GM18505 (cell line): ENCODE data around the gene KCNT1.

Source experiments
- ATAC-seq: cut with Tn5 transposase; IDR thresholded peaks from one replicate; pipeline ENCODE4 v1.9.1; 2021; ENCODE audit not compliant: unreplicated experiment
- POLR2A ChIP-seq: IDR thresholded peaks from 4 replicates; pipeline ENCODE4 v1.6.1; 2011; ENCODE audit warnings: borderline replicate concordance; ENCODE audit not compliant: insufficient read depth, insufficient read length; ENCODE audit errors: extremely low read depth

The KCNT1 gene

DNA sequence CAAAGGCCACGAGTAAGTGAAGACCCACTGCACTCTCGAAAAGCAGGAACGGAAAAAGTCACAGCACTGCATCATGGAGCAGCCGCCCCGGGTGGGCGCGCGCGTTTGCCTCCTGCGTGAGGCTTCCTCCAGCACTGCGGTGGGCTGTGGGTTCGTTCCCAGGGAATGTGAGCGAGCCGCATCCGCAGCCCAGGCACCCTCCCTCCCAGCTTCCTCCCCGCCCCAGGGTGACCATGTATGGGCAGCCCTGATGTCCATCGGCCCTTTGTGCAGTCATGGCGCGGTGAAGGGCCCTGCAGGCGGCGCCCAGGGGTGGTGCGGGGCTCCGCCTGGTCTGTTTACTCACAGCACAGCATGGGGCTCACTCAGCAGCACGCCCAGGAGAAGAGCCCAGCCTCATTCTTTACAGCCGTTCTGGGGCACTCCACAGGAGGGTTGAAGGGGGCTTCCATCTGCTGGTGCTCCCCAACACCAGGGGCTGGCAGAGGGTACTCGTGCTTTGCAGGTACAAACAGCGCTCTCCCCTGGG lies 32.7 kb downstream of the KCNT1 start:
- ATAC-seq, result no peak
- no peak for TF ChIP-seq POLR2A

DNA sequence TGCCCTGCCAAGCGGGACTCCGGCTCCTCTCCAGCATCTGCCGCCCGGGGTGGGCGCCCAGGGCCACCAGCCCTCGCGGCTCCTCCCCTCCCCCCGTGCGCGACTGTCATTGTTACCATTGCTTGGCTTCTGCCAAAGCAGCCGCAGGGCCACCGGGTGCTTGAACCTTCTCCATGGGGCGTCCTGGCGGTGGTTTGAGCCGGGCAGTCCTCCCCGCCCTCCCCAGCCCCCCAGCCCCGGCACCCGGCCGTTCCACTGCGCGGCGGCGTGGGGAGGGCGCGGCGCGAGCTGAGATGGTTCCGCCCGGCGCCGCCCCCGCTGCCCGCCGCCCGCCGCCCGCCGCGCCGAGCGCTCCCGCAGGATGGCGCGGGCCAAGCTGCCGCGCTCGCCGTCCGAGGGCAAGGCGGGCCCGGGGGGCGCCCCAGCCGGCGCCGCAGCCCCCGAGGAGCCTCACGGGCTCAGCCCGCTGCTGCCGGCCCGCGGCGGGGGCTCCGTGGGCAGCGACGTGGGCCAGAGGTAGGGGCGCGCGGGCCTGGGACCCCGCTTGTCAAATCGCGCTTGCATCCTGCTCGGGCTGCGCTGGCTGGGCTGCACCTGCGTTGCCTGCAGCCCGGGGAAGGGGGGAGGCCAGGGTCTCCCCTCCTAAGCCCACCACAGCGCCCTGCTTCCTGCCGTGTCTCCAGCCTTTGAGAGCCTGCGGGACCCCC lies 34.4 kb downstream of the KCNT1 start:
- ATAC-seq, result no peak
- TF ChIP-seq POLR2A, result no peak

DNA sequence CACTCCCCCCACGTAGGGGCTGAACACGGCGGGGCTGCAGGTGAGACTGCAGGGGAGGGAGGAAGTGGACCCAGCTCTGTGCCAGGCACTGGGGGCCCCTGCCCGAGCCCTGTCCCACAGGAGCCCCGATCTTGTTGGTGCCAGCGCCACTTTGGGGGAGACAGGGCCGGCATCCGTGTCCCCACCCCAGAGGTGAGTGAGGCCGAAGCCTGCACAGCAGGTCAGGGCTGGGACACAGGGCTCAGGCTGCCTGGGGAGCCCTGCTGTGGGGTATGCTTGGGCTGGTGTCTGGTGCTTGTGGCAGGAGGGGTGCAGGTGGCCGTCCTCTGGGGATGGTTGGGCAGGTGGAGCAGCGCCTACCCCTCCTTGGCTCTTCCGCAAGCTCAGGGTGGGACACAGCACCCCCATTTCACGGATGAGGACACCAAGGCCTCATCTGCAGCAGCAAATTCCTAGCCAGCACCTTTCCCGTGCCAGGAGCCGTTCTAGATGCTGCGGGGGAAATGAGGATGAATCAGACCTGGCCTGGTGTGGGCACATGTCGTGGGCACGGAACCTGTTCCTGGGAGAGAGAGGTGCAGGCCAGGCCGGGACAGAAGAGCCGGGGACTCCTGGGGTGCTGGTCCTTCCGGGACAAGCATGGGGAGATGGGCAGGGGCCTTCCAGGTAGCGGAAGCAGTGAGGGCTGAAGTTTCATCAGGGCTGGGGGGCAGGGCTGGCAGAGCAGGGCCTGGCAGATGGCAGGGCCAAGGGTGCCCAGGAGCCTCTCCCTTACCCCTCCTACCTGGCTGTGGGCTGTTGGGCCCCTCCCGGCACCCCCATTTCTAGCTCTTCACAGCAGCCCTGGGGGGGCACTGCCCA lies 35.2 kb downstream of the KCNT1 start:
- no peak for ATAC-seq
- no peak for TF ChIP-seq POLR2A

DNA sequence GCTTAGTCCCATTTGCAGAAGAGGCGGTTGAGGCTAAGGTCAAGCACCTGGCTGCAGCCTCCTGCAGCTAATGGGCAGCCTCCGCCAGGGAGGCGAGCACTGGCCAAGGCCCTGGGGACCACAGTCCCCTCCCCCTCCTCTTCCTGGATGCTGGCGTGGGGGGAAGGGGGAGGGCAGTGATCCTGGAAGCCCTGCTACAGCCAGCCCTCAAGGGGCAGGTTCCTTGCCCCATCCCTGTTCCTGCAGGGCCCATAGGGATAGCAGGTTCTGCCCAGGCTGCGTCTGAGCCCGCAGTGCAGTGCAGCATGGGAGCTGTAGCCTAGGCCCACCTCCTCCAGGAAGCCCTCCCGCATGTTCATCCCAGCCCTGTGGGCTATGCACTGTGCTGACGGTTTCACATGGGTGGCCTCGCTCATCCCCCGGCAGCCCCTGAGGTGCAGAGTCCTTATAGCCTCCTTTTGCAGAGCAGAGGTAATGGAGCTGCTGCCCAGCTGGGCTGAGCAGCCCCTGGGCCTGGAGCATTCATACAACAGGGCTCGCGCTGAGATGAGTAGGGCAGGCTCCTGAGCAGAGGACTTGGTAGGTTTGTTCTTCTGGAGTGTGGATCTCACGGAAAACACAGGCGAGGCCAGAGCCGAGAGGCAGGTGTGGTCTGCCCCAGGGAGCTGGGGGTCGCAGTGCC lies 36.0 kb downstream of the KCNT1 start:
- TF ChIP-seq POLR2A, result no peak
- ATAC-seq, result no peak

DNA sequence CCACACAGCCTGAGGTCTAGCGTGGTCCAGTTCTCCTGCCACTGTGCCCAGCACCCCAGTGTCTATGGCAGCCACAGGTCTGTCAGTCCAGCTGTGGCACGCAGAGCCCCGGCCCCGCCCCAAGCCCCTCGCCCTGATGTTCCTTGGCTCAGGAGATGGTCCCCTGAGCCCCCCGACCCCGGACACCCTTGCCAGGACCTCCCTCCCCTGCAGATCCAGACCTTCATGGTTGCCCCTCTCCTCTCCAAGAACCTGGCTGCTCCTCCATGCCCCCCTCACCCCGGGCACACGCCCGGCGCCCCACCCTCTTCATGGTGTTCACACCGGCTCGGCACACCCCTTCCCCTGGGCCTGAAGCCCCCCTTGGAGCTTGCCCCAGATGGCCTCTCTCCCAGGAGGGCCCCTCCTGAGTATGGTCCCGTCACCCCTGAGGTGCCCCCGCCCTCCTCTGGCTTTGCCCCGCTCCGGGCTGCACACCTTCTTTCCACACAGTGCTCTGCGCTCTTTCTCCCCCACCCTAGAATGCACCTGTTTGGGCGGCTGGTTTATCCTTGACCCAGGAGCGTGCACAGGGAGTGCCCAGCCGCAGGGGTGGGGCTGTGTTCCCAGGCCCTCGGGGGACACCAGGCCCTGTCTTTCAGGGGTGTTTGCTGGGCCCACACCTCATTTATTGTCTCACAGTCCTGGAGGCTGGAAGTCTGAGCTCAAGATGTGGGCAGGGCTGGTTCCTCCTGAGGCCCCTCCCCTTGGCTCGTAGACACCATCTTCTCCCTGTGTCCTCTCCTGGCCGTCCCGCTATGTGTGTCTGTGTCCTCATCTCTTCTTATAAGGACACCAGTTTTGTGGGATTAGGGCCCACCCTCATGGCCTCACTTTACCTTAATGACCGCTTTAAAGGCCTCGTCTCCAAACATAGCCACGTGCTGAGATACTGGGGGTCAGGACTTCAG lies 37.6 kb downstream of the KCNT1 start:
- ATAC-seq, result no peak
- no peak for TF ChIP-seq POLR2A

DNA sequence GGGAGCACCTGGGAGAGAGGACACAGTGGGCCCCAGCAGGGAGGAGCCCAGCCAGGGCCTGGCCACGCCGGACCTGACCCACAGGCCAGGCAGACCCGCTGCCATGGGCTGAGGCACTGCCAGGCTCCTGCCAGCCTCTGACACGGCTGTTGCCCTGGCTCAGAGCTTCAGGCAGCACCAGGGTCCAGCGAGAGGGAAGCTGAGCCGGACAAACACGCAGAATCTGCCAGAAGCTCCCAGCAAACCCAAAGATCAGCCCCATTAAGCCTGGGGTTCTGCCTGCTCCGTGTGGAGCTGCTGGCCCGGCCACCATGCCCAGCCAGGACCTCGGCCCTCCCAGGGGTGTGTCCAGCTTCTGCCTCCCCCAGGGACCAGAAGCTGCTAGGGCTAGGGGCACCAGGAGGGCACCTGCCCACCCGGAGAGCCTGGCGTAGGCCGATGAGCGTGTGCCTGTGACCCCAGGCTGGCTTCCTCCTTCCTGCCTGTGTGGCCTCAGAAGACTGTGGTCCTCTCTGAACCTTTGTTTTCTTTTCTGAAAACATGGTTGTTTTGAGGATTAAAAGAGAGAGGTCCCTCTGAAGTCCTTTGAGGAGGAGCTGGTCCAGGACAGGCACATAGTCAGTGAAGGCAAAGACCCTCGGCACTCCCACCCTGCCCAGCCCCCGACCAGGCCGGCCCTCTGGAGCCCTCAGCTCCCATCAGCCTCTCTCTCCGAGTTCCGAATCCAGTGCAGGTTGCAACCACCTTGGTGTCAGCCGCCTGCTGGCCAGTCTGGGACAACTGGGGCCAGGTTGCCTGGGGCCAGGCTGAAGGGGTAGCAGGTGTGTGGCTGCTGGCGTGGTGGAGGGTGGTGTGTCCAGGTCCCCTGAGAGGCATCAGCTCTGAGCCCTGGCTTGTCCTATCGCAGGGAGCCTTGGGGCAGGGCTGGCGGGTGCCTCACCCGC lies 39.6 kb downstream of the KCNT1 start:
- TF ChIP-seq POLR2A, result no peak
- no peak for ATAC-seq

DNA sequence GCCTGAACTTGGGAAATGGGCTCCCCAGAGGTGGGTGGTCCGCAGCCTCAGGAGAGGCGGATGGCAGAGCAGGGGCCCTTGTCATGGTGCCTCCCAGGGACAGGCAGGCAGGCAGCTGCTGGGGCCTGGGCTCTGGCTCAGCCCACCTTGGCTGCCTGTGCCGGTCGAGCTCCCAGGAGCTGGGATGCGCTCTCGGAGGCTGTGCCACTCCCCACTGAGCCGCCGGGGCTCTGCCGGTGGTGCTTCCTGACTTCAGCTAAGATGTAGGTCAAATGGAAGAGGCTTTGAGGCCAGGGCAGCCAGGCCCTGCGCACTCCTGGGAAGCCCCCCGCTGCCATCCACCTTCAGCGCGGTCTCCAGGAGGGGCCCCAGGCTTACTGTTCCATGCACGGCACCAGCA lies 41.0 kb downstream of the KCNT1 start:
- no peak for TF ChIP-seq POLR2A
- no peak for ATAC-seq

DNA sequence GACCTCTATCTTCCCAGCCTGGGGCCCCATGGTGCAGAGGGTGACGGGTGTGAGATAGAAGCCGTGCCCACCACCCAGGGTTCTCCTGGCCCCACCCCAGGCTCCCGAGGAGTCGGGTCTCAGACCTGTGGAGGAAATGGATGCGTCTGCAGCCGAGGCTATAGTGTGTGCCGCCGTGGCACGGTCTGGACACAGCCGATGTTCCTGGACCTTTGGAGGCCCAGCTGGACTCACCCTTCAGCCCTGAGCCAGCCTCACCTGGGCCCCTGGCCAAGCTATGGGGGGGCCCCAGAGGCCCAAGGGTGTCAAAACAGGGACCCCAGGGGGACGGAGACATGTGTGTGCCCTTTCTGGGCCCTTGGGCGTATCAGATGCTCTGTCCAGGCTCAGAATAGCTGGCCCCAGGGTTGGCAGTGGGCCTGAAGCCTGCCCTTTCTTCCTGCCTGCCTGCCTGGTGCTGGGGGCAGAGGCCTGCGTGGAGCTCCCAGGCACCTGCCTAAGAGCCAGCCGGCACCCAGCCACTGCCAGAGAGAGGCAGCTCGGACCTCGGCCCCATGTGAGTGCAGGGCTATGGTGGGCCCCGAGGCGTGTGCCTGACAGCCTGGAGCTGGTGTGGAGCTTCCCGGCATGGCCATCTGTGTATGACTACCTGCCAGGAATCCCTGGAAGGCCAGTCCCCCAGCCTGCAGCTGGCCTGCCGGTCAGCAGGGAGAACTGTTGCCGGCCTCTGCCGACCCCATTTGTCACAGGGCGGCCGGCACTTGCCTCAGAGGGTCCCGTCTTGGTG lies 41.8 kb downstream of the KCNT1 start:
- TF ChIP-seq POLR2A, result no peak
- no peak for ATAC-seq

DNA sequence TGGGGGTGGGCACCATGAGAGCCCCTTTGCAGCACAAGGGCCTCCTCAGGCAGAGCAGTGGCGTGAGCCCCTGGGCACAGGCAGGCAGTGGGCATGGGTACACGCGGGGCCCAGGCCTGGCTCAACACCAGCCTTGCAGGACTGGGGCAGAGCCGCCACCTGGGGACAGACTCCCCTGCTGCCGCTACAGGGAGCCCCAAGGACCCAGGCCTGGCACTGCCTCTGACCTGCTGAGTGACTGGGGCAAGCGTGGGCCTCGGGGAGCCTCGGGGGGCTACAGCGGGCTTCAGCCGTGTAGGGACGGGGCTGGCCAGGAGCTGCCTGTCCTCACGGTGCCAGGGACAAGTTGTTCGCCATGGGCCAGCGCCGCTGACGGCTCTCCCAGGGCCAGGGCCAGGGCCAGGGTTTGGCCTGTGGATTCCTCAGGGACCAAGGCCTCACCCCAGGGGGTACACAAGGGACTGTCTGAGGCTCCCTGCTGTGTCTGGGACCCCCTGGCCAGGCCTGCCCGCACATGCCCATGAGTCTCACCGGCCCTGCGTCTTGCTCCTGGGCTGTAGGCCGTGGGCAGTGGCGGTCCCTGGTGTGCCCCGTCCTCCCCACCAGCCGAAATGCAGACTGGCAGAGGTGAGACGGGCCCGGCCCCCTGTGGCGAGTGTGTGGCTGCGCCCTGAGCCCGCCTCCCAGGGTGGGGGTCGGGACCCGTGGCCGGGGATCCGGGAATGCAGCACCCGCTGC lies 42.5 kb downstream of the KCNT1 start:
- TF ChIP-seq POLR2A, result no peak
- no peak for ATAC-seq

DNA sequence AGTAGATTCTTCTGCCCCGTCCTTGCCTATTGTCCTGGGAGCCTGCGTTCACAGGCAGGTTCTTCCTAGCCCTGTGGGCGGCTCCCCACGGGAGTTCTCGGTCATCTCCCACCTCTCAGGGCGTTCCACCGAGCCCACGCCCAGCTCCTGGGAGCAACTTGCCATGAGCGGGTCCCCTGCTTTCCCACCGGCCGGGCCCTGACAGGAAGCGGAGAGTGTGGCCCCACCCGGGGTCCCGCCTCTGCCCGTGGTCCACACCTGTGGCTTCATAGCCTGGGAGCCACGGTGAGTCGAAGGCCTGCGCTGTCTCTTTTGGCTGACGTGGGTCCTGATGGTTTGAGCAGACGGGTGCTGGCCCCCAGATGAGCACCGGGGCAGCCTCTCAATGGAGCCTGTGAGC lies 43.2 kb downstream of the KCNT1 start:
- no peak for TF ChIP-seq POLR2A
- ATAC-seq, result no peak
